Fibroblast of skin of right quadriceps (primary cell): Measurements from ENCODE around the gene ARHGAP10.
A peak's percentile ranks its signal among the peaks of the same experiment; 100 is the strongest.
"Not testable (repeated sequence)": the region's sequence is repeated elsewhere in the genome, so short reads cannot be mapped to it uniquely, and the experiment has no call there.

Experiments
- DNase-seq: peaks from one replicate; pipeline ENCODE4 v3.0.0-alpha.2; 2013

The ARHGAP10 gene

DNA sequence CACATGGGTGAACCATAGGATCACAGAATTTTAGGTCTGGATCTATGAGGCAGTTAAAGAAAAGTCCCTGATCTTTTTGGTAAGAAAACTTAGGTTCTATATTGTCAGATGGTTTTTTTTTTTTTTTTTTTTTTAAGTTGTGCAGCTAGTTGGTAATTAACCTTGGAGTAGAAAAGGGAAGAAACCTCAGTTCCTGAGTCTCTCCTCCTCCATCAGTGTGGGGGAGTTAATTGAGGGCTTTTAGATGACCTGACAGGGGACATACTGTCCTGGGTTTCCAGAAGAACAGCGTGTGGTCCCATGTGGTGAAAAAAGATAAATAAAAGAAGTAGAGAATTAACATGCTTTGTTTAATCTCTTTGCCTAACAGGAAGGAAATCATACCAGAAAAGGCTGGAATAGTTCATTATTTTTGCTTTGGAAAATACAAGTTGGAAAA, 123.7 kb downstream of the ARHGAP10 start:
- DNase-seq, result no peak

- no peak for DNase-seq
Measured at GRCh38 chr4:147860960-147861359, 129.1 kb downstream of the ARHGAP10 start.

DNA sequence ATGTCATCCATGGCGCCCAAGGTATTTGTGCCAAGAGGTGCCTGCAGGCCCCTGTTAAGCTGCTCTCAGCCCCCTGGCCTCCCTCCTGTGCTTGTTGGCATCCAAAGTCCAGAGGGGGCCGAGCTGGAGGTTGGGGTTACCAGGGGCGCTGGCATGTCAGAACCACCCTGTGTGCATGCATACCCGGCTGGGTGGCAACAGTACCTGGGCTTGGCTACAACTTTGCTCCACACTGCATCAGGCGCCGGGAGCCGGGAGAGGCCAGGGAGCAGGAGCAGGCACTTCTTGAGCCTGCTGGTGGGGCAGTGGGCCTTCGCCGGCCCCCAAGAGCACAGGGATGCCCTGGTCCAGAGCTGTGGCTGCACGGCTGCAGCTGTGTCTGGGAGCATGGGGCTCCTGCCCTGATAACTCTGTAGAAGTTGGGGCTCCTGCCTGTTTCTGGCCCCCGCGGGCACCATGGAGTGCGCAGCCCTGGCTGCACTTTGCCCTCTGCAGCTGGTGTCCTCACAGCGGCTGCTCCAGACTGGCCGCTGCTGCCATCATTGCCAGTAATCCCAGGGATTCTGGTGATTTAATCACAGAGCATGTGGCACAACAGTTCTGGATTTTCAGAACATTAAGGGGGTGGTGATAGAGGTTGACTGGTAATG, 130.3 kb downstream of the ARHGAP10 start:
- DNase-seq, result no peak

- no peak for DNase-seq
Measured at GRCh38 chr4:147863111-147863747, 131.3 kb downstream of the ARHGAP10 start.

- no peak for DNase-seq
Measured at GRCh38 chr4:147863808-147864472, 132.1 kb downstream of the ARHGAP10 start.

GRCh38 chr4:147864607-147865006, 132.7 kb downstream of the ARHGAP10 start:
- no peak for DNase-seq

- no peak for DNase-seq
Measured at GRCh38 chr4:147865926-147866325, 134.0 kb downstream of the ARHGAP10 start.

GRCh38 chr4:147866532-147867271, 134.8 kb downstream of the ARHGAP10 start:
- DNase-seq, result peak; percentile 85

DNA sequence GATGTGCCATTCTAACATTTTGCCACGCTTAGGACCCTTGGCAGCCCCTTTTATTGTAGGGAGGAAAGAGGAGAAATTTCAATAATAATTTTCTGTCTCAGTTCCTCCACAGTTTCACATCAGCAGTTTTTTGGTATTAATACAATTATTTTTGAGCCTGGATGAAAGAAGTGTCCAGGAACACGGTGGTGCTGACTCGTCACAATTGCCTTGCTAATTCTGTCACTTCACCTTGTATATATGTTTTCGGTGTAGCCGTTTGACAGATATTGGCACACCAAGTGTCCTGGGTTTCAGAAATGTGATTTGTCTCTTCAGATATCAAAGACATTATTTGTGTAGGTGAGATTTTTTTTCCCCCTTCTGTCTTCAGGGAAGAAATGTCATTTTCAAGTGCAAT, 142.2 kb downstream of the ARHGAP10 start:
- no peak for DNase-seq

DNA sequence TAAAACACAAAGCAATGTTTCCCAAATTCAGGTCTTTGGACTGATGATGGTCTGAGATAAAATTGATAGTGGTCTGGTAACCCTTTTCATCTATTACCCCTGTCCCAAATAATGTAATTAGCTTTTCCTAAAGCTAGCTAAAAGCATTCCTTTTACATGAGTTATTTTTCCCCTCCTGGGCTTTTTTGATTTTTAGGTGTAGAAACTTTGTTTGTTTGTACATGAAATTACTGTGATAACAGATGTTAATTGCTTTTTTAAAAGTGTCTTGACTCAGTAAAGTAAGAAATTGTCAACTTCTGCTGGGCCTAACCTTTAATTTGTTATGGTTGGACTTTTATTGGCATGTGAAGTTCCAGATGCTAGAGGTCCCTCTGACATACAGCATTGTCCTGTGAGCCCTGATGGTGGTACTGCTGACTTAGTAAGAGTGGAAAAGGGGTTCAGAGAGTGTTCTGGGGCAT, 145.5 kb downstream of the ARHGAP10 start:
- DNase-seq, result no peak

DNA sequence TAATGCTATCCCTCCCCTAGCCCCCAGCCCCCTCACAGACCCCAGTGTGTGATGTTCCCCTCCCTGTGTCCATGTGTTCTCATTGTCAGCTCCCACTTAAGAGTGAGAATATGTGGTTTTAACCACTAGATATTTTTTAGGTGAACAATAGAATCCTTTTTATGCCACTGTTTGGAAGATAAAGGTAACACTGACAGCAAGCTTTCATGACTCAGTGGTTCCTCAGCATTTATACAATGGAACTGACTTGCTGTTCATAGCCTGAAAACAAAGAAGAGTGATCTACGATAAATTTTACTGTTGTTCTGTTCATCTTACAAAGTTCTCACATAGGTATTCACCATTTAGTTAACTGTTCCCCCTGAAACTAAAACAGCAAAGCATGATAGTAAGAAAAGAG, 147.8 kb downstream of the ARHGAP10 start:
- DNase-seq, result no peak

DNA sequence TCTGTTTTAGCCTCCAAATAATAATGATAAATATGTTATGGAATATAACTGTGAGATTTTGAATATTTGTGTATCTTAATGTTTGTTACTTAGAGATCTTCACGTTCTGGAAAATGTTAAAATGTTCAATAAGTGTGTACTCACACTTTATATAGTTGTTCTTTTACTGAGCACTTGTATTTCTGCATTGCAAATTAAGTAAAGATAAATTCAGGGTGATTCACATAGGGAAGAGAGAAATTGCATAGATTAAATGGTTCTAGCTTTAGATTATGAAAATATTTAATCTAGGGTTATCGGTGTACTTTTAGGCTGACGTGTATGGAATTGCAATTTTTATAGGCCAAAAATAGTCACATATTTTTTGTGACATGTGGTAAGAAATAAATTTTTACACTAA, 148.6 kb downstream of the ARHGAP10 start:
- no peak for DNase-seq

DNA sequence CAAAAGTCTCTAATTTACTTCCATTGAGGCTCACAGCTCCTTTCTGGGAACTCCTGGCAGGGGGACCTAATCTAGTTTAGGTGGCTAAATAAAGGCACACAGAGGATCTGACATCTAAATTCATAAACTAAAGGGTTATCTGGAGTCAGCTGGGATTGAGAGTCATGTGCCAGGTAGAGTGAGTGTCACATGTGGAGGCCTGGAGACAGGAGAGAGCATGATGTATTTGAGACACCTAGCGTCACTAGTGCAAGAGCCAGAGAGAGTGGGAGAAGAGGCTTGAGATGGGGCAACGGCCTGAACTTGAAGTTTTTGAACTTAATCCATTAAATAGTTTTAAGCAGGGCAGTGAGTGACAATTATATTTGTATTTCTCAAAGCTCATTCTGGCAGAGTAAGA, 152.6 kb downstream of the ARHGAP10 start:
- no peak for DNase-seq

GRCh38 chr4:147885216-147885615, 153.3 kb downstream of the ARHGAP10 start:
- DNase-seq, result not testable (repeated sequence)

DNA sequence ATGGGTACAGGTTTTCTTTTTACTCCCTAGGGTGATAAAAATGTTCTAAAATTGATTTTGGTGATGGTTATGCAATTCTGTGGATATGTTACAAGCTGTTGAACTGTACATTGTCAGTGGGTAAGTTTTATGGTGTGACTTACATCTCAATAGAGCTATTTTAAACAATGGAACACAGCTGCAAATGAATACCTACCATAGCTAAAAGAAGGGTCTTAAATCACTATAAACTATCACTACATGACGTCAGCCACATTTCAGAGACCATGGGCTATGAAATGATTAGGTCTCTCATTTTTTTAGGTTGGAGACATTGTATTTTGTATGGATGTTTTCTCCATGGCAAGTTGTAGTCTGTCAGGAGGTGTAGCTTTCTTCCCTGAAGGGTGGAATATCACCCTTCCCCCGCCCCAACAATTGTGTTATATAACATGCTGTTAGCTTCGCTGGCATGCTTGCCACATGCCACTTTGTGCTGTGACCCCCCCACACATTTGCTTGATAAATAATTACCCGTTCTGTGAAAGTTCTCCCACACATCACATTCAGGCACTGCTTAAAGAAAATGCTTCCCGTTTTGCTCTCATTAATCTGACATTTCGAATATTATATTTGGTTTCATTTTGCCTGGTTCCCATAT, 159.7 kb downstream of the ARHGAP10 start:
- DNase-seq, result peak; percentile 44

GRCh38 chr4:147899512-147899911, 167.6 kb downstream of the ARHGAP10 start:
- DNase-seq, result peak; percentile 14

- DNase-seq, result peak; percentile 41
Measured at GRCh38 chr4:147901388-147901787, 169.5 kb downstream of the ARHGAP10 start.

DNA sequence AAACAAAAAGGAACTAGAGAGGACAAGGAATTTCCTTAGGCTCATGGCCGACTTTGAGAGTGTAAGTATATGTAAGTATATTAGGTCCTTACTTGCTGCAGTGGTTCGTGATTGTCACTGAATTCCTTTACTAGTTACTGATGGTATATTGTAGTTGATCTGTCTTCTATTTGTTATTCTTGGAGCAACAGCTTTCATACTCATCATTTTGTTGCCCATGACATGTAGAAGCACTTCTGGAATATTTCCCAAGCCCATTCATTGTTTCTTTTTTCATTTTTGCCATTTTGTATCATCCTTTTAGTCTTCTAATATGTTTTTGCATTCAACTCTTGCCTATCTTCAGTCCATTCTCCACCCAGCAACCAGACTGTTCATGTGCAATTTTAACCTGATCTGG, 170.0 kb downstream of the ARHGAP10 start:
- DNase-seq, result no peak

- no peak for DNase-seq
Measured at GRCh38 chr4:147909225-147909624, 177.3 kb downstream of the ARHGAP10 start.

- no peak for DNase-seq
Measured at GRCh38 chr4:147910315-147910714, 178.4 kb downstream of the ARHGAP10 start.

DNA sequence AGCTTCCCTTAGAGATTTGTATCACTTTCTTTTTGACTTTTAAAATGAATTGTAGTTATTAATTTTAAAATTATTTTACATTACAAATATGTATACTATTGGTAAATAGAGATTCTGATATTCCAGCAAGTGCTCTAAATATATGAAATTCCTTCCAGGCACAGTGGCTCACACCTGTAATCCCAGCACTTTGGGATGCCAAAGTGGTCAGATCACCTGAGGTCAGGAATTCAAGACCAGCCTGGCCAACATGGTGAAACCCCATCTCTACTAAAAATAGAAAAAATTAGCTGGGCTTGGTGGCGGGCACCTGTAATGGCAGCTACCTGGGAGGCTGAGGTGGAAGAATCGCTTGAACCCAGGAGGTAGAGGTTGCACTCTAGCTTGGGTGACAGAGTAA, 180.2 kb downstream of the ARHGAP10 start:
- not testable (repeated sequence) for DNase-seq

DNA sequence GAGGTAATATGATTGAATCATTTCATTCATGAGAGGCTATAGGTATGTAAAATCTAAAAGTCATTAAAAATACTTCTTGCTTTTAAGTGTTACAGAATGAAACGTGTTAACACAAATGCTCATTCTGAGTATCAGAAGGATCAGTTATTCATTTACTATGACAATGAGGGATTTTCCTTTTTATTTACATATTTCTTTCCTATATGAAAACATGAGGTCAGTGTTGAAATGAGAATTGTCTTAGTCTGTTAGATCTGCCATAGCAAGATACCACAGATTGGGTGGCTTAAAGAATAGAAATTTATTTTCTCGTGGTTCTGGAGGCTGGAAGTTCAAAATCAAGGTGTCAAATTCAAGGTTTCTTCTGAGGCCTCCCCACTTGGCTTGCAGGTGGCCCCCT, 181.2 kb downstream of the ARHGAP10 start:
- no peak for DNase-seq

- no peak for DNase-seq
Measured at GRCh38 chr4:147916351-147916750, 184.5 kb downstream of the ARHGAP10 start.
